Stimulated activated CD4-positive, alpha-beta T cell treated with anti-CD3 and anti-CD28 coated beads, Interleukin-1b, Interleukin-23, amount 100 ng/mL, for 24 hours (primary cell): Measurements from ENCODE around the gene METTL26.
A peak's percentile ranks its signal among the peaks of the same experiment; 100 is the strongest.

ENCODE experiments used
- DNase-seq, 4 experiments: peaks; one replicate each; pipeline ENCODE4 v3.0.0-alpha.2; 2020; ENCODE audit warnings: low read depth in 4 of 4, low spot score in 1 of 4

Gene METTL26

DNA sequence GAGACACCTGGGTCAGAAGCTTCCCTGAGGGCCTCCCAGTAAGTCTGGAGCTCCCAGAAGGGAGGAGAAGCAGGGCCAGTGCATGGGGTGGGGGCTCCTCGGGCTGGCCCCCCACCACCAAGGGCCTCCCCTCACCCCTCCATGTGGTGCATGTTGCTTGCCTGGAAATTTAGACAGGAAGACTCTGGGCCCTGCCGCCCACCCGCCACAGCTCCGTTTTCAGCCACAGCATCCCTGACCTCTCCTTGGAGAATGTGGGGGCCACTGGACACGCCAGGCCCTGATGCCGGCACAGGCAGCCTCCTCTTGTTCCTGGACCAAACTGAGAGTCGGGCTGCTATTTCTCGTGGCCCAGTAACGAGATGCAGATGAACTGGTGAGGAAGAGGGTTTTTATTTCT lies 2.7 kb upstream of the METTL26 start:
- DNase-seq: no peak

GRCh38 chr16:638034-638543 lies 2.0 kb upstream of the METTL26 start:
- no peak for DNase-seq

GRCh38 chr16:637081-638018 lies 1.2 kb upstream of the METTL26 start:
- peak; percentile 78 to 88 (median 86) for DNase-seq

- no peak for DNase-seq
These were observed 416 bp downstream of the METTL26 start for GRCh38 chr16:635573-636205.

DNA sequence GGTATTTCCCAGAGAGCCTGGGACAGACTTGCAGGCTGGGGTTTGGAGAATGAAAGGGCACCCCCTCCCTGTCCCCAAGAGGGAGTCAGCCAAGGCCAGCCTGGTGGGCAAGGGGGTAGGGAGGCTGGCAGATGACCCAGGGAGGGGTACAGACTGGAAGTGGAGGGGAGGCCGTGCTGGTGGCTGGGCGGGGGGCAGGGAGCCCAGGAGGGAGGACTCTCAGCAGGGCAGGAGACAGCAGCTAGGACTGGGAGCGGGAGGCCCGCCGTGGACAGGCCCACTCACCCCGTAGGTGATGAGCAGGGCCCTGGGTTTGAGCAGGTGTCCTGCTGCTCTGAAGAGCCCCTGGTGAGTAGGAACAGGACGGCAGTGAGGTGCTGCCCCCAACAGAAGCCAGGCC lies 1.1 kb downstream of the METTL26 start:
- DNase-seq: no peak

GRCh38 chr16:634051-634670 lies 1.9 kb downstream of the METTL26 start:
- no peak for DNase-seq

GRCh38 chr16:633336-634050 lies 2.6 kb downstream of the METTL26 start:
- no peak for DNase-seq

GRCh38 chr16:632486-633335 lies 3.4 kb downstream of the METTL26 start:
- DNase-seq: no peak

GRCh38 chr16:631808-632358 lies 4.2 kb downstream of the METTL26 start:
- no peak for DNase-seq

DNA sequence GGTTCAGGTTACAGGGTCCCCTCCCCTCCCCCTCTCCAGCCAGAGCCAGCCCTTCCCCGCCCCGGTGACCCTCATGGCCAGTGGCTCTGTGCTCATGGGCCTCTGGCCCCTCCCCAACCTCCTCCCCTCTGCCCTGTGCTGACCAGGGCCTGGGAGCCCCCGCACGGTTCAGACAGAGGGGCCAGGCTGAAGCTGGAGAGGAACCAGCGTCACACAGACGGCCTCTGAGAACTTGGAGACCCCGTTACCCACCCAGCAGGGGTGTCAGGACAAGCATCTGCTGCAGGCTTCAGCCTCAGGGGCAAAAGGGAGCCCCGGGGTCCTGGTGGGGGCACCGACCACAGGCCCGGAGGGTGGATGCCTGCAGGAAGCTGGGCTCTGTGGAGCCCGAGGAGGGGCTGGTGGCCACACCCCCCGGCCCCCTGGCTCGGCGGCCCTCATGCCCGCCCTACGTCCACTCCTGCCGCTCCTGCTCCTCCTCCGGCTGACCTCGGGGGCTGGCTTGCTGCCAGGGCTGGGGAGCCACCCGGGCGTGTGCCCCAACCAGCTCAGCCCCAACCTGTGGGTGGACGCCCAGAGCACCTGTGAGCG lies 5.2 kb downstream of the METTL26 start, which contains the start of gene WFIKKN1:
Gene WFIKKN1 (plus strand): TSS at position 171 of the 591 bp plus-strand sequence. CDS start 269 bp downstream, at position 440.
- DNase-seq: no peak

- DNase-seq: no peak
These were observed 5.8 kb downstream of the METTL26 start for GRCh38 chr16:630249-630814.

GRCh38 chr16:629833-630248 lies 6.3 kb downstream of the METTL26 start:
- DNase-seq: no peak

DNA sequence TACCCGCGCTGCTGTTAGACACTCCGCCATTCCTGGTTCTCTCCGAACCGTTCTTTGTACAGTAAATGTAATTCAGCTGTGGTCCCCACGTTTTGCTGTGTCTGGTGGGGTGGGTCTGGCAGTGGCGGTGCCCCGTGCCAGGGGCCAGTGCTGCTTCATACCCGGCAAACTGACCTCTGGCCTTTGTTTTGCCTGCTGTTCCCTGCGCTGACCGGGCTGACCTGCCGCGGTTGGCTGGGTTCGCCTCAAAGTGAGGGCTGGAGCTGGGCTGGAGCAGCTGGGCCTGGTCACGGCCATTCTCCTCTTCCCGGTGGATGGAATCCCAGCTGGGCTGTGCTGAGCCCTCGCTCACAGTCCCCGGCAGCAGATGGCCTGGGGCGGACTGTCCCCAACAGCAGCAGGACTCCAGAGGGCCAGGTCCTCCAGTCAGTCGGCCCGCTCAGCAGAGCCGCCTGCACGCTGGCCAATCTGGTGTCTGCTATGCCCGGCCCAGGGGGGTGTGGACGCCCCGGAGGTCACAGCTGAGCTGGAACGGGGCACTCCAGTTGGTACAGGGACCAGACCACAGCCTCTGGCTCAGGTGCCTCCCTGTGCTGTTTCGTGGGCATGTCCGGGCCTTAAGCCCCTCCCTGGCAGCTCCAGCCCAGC lies 6.8 kb downstream of the METTL26 start:
- no peak for DNase-seq

DNA sequence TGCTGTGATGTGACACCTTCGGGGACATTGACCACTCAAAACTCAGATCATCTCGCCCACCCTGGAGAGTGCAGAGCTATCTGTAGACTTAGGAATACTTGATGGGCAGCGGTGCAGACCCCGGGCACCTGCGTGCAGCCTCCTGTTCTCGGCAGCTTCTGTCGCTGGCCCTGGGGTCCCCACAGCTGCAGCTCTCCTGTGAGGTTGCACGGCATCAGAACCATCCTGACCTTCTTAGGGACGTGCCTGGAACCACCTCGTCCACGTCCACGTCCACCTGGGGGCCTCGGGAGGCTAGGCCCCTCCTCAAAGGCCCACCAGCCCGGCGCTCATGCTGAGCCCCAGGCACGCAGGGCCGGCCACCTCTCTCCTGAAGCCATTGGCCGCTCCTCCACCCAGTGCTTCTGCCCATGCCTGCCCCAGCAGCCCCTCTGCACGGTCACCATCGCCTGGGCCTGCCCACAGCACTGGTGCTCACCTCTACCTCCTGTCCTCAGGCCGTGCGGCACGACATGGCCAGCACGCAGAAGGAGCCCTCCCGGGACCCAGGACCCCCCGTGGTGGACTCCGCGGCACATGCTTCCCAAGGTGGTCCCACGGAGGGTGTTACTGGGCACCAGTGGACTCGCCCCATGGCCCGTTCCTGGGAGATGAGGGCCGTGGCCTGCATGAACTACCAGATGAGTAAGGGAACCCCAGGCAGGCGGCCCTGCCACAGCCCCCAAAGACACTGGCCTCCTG lies 7.6 kb downstream of the METTL26 start:
- DNase-seq: no peak

- no peak for DNase-seq
These were observed 8.5 kb downstream of the METTL26 start for GRCh38 chr16:627454-628239.

GRCh38 chr16:626787-627453 lies 9.2 kb downstream of the METTL26 start:
- DNase-seq: no peak
